ENCODE measurements around the gene FHL2. TPM values are rescaled to one million over a fixed set of nuclear protein-coding genes. Genes with fewer than 3 reads are reported as not detected.

The FHL2 gene
- total and polyA plus RNA-seq, 2 of the 13 experiments (the other 11 are each of a cell fraction or from before 2014, with no cell fraction given), result 1.9 to 74.8 TPM

DNA sequence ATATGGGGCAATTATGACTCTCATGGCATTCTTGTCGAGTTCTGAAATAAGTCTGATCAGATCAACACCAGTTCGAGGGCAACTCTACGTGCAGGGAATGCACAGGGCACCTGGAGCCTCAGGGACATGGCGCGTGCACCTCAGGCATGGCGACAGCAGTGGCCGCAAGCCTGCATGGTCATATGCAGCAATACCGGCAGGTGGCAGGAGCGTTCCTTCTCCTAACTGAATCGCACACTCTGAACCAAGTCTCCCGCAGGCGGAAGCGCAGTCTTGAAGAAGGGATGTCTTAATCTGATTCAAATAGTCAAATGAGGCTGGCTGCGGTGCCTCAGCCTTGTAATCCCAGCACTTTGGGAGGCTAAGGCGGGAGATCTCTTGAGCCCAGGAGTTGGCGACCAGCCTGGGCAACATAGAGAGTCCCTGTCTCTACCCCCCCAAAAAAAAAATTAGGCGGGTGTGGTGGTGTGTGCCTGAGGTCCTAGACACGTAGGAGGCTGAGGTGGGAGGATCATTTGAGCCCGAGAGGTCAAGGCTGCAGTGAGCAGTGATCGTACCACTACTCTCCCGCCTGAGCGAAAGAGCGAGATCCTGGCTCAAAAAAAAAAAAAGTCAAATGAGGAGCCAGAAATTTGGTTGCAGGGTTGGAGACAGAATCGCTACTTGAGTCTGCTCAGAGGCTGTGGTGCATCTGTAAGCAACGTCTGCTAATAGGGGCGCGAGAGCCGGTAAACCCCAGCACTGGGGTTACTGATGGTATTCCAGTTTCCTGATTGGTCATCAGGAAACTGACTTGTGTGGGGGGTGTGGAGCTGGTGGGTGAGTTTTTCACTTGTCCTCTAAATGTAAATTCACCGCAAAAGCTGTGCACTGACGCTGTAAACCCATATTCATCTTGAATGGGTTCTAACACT lies 28.8 kb downstream of the FHL2 start (continued):
- no peak for TF ChIP-seq DPF2 (CRISPR knock-in tag; IDR thresholded peaks at IDR 0.05; ENCODE audit: borderline replicate concordance, low read depth)
- TF ChIP-seq SALL1 (CRISPR knock-in tag; IDR thresholded peaks at IDR 0.05), result peak; percentile 70
- TF ChIP-seq IRF2 (CRISPR knock-in tag; IDR thresholded peaks at IDR 0.05), result peak; percentile 56; the same call in 1 of the 2 replicates
- peak; percentile 83 for TF ChIP-seq HOXA3 (CRISPR knock-in tag; IDR thresholded peaks at IDR 0.05)
- TF ChIP-seq, protein P1, sequence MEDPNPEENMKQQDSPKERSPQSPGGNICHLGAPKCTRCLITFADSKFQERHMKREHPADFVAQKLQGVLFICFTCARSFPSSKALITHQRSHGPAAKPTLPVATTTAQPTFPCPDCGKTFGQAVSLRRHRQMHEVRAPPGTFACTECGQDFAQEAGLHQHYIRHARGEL (CRISPR knock-in tag; IDR thresholded peaks at IDR 0.05), result no peak
- TF ChIP-seq MEIS2 (CRISPR knock-in tag; IDR thresholded peaks at IDR 0.05), result no peak
- peak; percentile 60; the same call in 1 of the 2 replicates for TF ChIP-seq ZNF501 (CRISPR knock-in tag; IDR thresholded peaks at IDR 0.05)
- no peak for TF ChIP-seq ZNF737 (CRISPR knock-in tag; IDR thresholded peaks at IDR 0.05; ENCODE audit: borderline replicate concordance)
- TF ChIP-seq, protein P2, sequence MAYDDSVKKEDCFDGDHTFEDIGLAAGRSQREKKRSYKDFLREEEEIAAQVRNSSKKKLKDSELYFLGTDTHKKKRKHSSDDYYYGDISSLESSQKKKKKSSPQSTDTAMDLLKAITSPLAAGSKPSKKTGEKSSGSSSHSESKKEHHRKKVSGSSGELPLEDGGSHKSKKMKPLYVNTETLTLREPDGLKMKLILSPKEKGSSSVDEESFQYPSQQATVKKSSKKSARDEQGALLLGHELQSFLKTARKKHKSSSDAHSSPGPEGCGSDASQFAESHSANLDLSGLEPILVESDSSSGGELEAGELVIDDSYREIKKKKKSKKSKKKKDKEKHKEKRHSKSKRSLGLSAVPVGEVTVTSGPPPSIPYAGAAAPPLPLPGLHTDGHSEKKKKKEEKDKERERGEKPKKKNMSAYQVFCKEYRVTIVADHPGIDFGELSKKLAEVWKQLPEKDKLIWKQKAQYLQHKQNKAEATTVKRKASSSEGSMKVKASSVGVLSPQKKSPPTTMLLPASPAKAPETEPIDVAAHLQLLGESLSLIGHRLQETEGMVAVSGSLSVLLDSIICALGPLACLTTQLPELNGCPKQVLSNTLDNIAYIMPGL (CRISPR knock-in tag; IDR thresholded peaks at IDR 0.05; ENCODE audit: borderline replicate concordance in 1 of 2, low read depth in 1 of 2), result peak; percentile 52 to 64; a peak in 2 of 4 replicates
- TF ChIP-seq BORCS8-MEF2B (CRISPR knock-in tag; IDR thresholded peaks at IDR 0.05), result peak; percentile 56; the same call in 1 of the 2 replicates
- TF ChIP-seq, protein P3, sequence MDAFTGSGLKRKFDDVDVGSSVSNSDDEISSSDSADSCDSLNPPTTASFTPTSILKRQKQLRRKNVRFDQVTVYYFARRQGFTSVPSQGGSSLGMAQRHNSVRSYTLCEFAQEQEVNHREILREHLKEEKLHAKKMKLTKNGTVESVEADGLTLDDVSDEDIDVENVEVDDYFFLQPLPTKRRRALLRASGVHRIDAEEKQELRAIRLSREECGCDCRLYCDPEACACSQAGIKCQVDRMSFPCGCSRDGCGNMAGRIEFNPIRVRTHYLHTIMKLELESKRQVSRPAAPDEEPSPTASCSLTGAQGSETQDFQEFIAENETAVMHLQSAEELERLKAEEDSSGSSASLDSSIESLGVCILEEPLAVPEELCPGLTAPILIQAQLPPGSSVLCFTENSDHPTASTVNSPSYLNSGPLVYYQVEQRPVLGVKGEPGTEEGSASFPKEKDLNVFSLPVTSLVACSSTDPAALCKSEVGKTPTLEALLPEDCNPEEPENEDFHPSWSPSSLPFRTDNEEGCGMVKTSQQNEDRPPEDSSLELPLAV (CRISPR knock-in tag; conservative IDR thresholded peaks at IDR 0.05; ENCODE audit: low read depth), result no peak
- TF ChIP-seq ZNF891 (CRISPR knock-in tag; IDR thresholded peaks at IDR 0.05), result 0 out of 2 replicates have a peak, but pooled peaks have one; percentile 41
- TF ChIP-seq ZNF598 (CRISPR knock-in tag; IDR thresholded peaks at IDR 0.05; ENCODE audit: borderline replicate concordance), result peak; percentile 36; the same call in 1 of the 2 replicates
- TF ChIP-seq, protein P4, sequence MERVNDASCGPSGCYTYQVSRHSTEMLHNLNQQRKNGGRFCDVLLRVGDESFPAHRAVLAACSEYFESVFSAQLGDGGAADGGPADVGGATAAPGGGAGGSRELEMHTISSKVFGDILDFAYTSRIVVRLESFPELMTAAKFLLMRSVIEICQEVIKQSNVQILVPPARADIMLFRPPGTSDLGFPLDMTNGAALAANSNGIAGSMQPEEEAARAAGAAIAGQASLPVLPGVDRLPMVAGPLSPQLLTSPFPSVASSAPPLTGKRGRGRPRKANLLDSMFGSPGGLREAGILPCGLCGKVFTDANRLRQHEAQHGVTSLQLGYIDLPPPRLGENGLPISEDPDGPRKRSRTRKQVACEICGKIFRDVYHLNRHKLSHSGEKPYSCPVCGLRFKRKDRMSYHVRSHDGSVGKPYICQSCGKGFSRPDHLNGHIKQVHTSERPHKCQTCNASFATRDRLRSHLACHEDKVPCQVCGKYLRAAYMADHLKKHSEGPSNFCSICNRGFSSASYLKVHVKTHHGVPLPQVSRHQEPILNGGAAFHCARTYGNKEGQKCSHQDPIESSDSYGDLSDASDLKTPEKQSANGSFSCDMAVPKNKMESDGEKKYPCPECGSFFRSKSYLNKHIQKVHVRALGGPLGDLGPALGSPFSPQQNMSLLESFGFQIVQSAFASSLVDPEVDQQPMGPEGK (CRISPR knock-in tag; IDR thresholded peaks at IDR 0.05), result peak; percentile 40; the same call in 1 of the 2 replicates
- TF ChIP-seq KDM2A (CRISPR knock-in tag; IDR thresholded peaks at IDR 0.05; ENCODE audit: borderline replicate concordance, low read depth), result peak; percentile 41; the same call in 1 of the 2 replicates
- no peak for TF ChIP-seq ZNF761 (CRISPR knock-in tag; conservative IDR thresholded peaks at IDR 0.05)
- TF ChIP-seq SOX13 (IDR thresholded peaks at IDR 0.05), result no peak
- TF ChIP-seq SOX13 (CRISPR knock-in tag; conservative IDR thresholded peaks at IDR 0.05 in 1 of 2, IDR thresholded peaks at IDR 0.05 in 1 of 2), result peak in 1 of 2 experiments; percentile 11; a peak in 1 of 4 replicates
- no peak for TF ChIP-seq ZFAT (CRISPR knock-in tag; conservative IDR thresholded peaks at IDR 0.05)
- TF ChIP-seq, protein P5, sequence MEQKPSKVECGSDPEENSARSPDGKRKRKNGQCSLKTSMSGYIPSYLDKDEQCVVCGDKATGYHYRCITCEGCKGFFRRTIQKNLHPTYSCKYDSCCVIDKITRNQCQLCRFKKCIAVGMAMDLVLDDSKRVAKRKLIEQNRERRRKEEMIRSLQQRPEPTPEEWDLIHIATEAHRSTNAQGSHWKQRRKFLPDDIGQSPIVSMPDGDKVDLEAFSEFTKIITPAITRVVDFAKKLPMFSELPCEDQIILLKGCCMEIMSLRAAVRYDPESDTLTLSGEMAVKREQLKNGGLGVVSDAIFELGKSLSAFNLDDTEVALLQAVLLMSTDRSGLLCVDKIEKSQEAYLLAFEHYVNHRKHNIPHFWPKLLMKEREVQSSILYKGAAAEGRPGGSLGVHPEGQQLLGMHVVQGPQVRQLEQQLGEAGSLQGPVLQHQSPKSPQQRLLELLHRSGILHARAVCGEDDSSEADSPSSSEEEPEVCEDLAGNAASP (CRISPR knock-in tag; IDR thresholded peaks at IDR 0.05; ENCODE audit: borderline replicate concordance), result peak; percentile 49; the same call in 1 of the 2 replicates
- TF ChIP-seq AHR (CRISPR knock-in tag; IDR thresholded peaks at IDR 0.05), result peak; percentile 36; the same call in 1 of the 2 replicates

Measured in HepG2 (cell line).